Measurements from ENCODE around the gene OR10G6.
"Not testable (repeated sequence)": the region's sequence is repeated elsewhere in the genome, so short reads cannot be mapped to it uniquely, and the experiment has no call there.

The OR10G6 gene, protein sequence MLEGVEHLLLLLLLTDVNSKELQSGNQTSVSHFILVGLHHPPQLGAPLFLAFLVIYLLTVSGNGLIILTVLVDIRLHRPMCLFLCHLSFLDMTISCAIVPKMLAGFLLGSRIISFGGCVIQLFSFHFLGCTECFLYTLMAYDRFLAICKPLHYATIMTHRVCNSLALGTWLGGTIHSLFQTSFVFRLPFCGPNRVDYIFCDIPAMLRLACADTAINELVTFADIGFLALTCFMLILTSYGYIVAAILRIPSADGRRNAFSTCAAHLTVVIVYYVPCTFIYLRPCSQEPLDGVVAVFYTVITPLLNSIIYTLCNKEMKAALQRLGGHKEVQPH

DNA sequence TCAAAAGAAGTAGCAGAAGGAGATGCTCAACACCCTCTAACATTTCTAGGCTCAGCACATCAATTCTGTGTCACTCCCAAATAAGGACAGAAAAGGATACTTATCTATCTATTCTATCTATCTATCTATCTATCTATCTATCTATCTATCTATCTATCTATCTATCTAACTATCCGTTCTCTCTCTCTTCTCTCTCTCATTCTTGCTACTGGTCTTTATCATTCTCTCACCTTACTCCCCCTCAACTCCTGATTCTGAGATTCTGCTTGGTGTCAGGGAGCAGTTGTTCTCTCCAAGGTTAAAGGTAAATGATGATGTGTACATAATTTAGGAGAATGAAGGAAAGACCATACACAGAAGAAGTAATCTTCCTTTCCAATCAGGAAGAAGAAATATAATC is at the start of gene OR10G6:
Gene OR10G6 (minus strand): TSS at position 43 of the 400 bp plus-strand sequence. CDS start 0 bp downstream, at position 43.
- DNase-seq: no peak
- intact Hi-C loops (cut with DNase I): no loop called here

DNA sequence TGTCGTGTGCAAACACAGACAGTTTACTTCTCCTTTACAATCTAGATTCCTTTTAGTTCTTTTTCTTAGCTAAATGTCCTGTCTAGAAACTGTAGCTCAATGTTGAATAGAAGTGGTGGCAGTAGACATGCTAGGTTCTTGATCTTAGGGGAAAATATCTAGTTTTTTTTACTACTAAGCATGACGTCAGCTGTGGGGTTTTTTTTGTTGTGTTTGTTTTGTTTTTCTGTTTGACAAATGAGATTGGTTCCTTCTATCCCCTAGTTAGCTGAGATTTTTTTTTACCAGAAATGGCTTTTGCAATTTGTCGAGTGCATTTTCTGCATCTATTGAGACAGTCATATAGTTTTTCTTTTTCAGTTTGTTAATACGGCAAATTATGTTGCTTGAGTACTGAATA is 48.5 kb upstream of the OR10G6 start:
- no peak for DNase-seq
- intact Hi-C loops (cut with DNase I): no loop called here

DNA sequence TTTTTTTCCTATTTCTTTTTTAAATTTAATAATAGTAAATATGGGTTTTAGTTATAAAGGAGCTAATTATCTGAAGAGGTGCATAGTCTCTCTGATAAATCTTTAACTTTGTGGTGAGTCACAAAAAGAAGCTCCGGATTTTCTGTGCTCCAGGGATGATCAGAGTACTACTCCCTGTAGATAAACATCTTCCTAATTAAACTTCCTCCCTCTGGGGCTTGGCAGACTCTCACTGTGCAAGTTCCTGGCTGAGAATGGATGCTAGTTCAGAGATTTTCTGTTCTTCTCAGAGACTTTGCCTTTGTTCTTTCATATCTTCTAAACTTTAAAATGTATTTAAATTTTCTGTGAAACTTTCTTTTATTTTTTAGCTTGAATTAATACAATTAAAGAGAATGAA is 46.3 kb upstream of the OR10G6 start, which contains the start of gene OR10G7:
Gene OR10G7 (minus strand): TSS at position 72 of the 400 bp plus-strand sequence. CDS start 2,324 bp downstream, outside the sequence.
- no peak for DNase-seq
- intact Hi-C loops (cut with DNase I): no loop called here

DNA sequence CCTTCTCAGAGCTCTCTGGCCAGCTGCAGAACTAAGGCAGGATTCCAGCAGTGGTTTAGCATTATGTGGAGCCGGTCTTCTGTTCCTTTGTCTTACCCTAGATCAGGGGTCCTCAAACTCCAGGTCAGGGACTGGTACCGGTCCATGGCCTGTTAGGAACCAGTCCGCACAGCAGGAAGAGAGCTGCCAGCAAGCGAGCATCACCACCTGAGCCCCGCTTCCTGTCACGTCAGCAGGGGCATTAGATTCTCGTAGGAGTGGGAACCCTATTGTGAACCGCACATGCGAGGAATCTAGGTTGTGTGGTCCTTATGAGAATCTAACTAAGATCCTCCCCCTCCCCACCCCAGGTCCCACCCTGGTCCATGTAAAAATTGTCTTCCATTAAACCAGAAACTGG is 44.6 kb upstream of the OR10G6 start:
- intact Hi-C loops (cut with DNase I): no loop called here
- no peak for DNase-seq

DNA sequence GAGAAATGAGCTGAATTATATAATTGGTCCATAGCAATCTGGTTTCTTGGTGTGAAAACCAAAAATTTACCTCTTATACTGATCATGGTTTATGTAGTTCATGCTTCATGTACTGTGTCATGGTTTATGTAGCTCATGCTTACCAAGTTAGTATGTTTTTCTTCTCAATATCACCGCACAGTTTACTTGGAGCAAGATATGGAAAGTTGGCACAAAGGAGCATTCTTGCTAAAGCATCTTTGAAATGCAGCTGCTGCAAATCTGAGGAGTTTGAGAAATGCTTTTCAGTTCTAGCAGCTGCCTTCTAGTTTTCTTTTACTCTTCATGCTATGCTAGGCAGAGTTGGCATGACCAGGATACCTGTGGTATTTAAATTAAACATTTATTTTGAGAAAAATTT is 41.7 kb upstream of the OR10G6 start:
- DNase-seq: no peak
- intact Hi-C loops (cut with DNase I): no loop called here

DNA sequence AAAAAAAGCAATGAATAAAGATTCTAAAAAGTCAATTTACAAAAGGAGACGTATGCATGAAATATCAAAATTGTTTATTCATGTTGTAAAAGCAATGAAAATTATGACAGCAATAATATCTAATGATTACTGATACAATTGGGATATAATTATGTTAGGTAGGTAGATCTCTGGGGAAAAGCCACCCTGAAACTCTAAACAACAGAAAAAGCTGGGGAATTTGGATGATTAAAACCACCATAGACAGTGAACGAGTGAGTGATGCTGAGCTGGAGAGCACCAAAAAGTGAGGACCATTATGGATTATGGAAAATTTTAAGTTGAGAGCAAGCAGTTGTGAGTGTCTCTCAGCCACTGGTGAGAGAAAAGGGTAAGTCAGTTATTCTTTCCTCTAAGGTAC is 31.5 kb upstream of the OR10G6 start, which contains the start of gene OR10G8:
Gene OR10G8 (plus strand): TSS at position 301 of the 400 bp plus-strand sequence. CDS start 2,825 bp downstream, outside the sequence.
- intact Hi-C loops (cut with DNase I): no loop called here
- DNase-seq: no peak

DNA sequence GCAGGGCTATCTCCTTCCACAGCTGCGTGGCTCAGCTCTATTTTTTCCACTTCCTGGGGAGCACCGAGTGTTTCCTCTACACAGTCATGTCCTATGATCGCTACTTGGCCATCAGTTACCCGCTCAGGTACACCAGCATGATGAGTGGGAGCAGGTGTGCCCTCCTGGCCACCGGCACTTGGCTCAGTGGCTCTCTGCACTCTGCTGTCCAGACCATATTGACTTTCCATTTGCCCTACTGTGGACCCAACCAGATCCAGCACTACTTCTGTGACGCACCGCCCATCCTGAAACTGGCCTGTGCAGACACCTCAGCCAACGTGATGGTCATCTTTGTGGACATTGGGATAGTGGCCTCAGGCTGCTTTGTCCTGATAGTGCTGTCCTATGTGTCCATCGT is 20.9 kb upstream of the OR10G6 start:
- DNase-seq: peak in 1 of 10 donors; percentile 8
- intact Hi-C loops (cut with DNase I): not testable (repeated sequence)

DNA sequence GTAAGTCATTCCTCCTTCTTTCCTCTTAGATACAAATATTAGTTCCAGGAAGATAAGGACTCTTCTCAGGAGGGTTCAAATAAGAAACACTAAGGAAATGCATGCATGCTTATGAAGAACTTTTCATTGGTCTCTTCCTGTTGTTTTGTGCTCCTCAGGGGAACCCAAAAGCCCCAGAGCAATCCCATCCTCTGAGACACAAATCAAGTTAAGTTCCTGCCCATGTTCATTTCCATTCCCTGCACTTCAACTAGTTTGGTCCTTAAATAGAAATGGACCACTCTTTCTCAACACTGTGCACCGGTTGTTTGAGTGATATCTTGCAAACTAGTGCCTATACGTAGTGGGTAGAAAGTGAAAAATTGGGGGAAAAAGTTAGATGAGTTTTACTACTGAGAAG is 17.7 kb upstream of the OR10G6 start, which contains the start of gene OR10G4:
Gene OR10G4 (plus strand): TSS at position 301 of the 400 bp plus-strand sequence. CDS start 2,578 bp downstream, outside the sequence.
- no peak for DNase-seq
- intact Hi-C loops (cut with DNase I): no loop called here

DNA sequence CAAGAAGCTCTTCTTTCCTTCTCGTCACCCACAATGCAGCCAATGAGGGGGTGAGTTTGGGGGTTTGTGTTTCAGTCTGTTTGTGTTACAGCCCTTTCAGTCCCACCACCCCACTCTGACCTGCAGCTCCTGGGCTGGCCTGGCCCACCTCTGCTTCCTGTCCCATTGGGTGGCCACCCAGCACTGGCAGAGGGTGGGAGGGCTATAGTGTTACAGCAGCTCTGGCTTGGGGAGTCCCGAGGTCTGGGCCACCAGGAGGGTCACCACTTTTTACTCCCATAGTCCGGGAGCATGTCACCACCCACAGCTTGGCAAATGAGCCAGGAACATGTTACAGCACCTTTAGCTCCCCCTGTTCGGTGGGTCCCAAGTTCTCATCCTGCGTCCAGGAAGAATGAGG is 15.7 kb downstream of the OR10G6 start:
- peak in 1 of 10 donors; percentile 79 for DNase-seq
- intact Hi-C loops (cut with DNase I): no loop called here

DNA sequence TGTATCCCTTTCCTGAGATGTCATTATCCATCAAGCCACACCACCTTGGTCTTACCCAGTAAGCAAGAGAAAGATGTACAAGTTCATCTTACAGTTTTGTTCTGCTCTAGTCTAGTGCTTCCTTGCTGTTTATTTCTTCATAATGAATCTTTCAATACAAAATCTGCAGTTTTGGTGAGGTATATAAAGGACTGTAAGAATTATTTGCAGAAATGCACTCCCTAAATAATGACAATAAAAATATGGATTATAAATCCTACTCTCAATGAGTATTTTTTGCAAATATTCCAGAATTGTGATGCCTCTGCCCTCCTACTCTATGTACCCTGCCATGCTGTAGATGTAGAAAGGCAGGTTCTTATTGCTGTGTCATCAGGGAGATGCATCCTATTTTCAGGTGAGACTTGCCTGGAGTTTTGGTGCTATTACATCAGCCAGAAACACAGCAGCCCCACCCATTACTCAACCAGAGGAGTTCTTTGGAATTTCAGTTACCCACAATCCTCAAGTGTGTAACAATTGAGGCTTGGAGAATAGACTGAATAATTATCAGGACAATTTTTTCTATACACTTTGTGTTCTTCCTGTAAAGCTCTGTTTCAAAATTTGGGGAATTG is 17.1 kb downstream of the OR10G6 start, which contains the start of gene OR10S1:
Gene OR10S1 (minus strand): TSS at position 51 of the 617 bp plus-strand sequence. CDS start 117 bp downstream, outside the sequence.
- intact Hi-C loops (cut with DNase I): no loop called here
- no peak for DNase-seq

DNA sequence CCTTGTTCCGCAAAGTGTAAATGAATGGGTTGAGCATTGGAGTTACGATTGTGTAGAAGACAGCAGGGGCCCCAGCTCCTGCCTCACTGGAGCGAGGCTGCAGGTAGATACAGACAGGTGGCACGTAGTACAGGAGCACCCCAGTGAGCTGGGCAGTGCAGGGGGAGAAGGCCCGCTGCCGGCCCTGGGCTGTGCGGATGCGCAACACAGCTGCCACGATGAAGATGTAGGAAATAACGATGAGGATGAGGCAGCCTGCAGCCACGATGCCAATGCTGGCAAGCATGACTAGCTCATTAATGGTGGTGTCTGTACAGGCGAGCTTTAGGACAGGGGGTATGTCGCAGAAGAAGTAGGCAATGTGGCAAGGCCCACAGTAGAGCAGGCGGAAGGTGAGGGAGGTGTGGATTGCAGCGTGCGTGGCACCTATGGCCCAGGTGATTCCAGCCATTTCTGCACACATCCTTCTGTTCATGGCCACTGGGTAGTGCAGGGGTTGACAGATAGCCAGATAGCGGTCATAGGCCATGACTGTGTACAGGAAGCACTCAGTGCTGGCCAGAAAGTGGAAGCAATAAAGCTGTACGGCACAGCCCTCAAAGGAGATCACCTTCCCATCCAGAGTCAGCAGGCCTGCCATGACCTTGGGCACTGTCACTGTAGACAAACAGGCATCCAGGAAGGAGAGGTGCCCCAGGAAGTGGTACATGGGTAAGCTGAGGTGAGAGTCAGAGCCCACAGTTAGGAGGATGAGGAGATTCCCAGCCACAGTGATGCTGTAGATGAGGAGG is 18.0 kb downstream of the OR10G6 start:
- intact Hi-C loops (cut with DNase I): no loop called here
- DNase-seq: no peak

DNA sequence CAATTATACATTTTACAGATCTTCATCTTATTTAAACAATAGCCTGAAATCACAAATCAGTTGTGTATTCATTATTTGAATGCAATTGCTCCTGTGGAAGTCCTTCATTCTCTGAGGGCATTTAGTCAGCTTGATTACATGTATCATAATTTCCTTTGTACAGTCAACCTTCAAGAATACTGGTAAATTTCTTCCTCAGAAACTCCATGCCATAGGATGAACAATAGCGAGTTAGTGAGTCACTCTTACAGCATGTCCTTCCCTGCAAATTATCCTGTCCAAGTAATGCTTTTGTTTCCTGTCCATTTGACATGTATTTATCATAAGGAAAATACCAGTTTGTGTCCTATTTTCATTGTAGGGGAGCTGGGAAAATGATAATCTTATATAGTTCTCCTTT is 21.1 kb downstream of the OR10G6 start:
- intact Hi-C loops (cut with DNase I): no loop called here
- DNase-seq: no peak

DNA sequence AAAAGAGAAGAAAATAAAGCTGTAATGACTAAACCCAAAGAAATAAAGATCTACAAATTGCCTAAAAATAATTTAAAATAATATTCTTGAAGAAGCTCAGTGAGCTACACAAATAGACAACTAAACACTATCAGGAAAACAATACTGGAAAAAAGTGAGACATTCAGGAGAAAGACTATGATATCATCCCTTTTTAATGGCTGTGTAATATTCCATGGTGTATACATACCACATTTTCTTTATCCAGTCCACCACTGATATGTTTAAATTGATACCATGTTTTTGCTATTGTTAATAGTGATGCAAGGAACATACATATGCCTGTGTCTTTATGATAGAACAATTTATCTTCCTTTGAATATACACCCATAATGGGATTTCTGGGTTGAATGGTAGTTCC is 38.2 kb downstream of the OR10G6 start:
- intact Hi-C loops (cut with DNase I): no loop called here
- DNase-seq: no peak

DNA sequence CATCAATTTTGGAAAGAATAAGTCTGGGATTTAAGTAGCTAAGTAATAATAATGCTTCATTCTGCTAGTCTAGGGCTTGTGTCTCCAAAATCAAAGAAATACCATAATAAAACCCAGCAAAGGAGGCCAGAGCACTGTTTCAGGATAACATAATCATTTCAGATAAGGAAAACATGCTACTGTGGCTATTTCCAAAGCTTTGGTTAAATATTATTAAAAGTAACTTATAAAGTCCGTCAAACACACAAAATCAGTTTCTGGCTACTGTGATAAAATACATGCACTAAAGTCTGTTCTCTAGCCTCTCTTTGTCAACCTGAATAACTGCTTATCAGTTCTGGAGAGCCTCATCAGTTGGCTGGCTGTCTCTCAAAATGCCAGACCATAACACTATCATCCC is 49.8 kb downstream of the OR10G6 start:
- no peak for DNase-seq
- intact Hi-C loops (cut with DNase I): no loop called here

Measured in posterior cingulate gyrus (tissue), 11 donors.